ENCODE measurements around the gene SERPINB6. TPM values are rescaled to one million over a fixed set of nuclear protein-coding genes. Genes with fewer than 3 reads are reported as not detected.
"Not testable (repeated sequence)": the region's sequence is repeated elsewhere in the genome, so short reads cannot be mapped to it uniquely, and the experiment has no call there.

Gene SERPINB6
- total RNA-seq, 2 experiments from 2014 or later, result 13.2 TPM; not detected in 1

GRCh38 chr6:2973676-2974075, 2.3 kb upstream of the SERPINB6 start:
- no peaks in the 10 kb centered on the region; the same call in 1 of the 2 replicates for H3K9me3 ChIP-seq (ENCODE audit: low read length)
- POLR2A ChIA-PET, result interaction anchor here (1.6 kb wide), 1 partner anchor 13 kb away, joined by 6 read pairs; no protein-coding TSS in a partner anchor
- intact Hi-C loops (cut with micrococcal nuclease; ENCODE audit: unreplicated experiment), result no loop called here
- no peak overlapping the region for H2AFZ ChIP-seq (ENCODE audit: low read length)
- H4K20me1 ChIP-seq (ENCODE audit: insufficient read depth, low read length), result no peaks in the 10 kb centered on the region
- no peaks in the 10 kb centered on the region for H3K36me3 ChIP-seq (ENCODE audit: insufficient read depth, low read length)
- DNase-seq (ENCODE audit: low spot score), result no peak
- CTCF ChIA-PET (ENCODE audit: unreplicated experiment), result no interaction called here
- H3K4me3 ChIP-seq (ENCODE audit: low read depth, low read length, poor library complexity, severe bottlenecking), result no peak overlapping the region
- no peak overlapping the region for H3K4me2 ChIP-seq (ENCODE audit: low read length)
- H3K27ac ChIP-seq (ENCODE audit: low read depth, low read length, poor library complexity, severe bottlenecking), result no peak overlapping the region
- no peaks in the 10 kb centered on the region for H3K79me2 ChIP-seq (ENCODE audit: insufficient read depth, low read depth, low read length)
- BruUV-seq (replicated peaks), result no TSS peak
- TF ChIP-seq EZH2phosphoT487 (IDR thresholded peaks at IDR 0.05; ENCODE audit: borderline replicate concordance, low read depth, low read length) (no peak), CTCF (conservative IDR thresholded peaks at IDR 0.05; ENCODE audit: low read length) (no peak)
- peaks cover 6% of the 10 kb centered on the region for H3K4me1 ChIP-seq (ENCODE audit: insufficient read depth, low read length, poor library complexity, severe bottlenecking)
- no peaks in the 10 kb centered on the region for H3K9me2 ChIP-seq (ENCODE audit: insufficient read depth, low read length)

- H3K4me2 ChIP-seq (ENCODE audit: low read length); H3K9me3 ChIP-seq (ENCODE audit: low read length); H3K4me1 ChIP-seq (ENCODE audit: insufficient read depth, low read length, poor library complexity, severe bottlenecking); H3K27ac ChIP-seq (ENCODE audit: low read depth, low read length, poor library complexity, severe bottlenecking); H3K36me3 ChIP-seq (ENCODE audit: insufficient read depth, low read length); H3K79me2 ChIP-seq (ENCODE audit: insufficient read depth, low read depth, low read length); POLR2A ChIA-PET; intact Hi-C loops (cut with micrococcal nuclease; ENCODE audit: unreplicated experiment); H3K9me2 ChIP-seq (ENCODE audit: insufficient read depth, low read length); DNase-seq (ENCODE audit: low spot score); H3K4me3 ChIP-seq (ENCODE audit: low read depth, low read length, poor library complexity, severe bottlenecking); BruUV-seq (replicated peaks); CTCF ChIA-PET (ENCODE audit: unreplicated experiment); H2AFZ ChIP-seq (ENCODE audit: low read length); H4K20me1 ChIP-seq (ENCODE audit: insufficient read depth, low read length): not testable (repeated sequence)
Measured at GRCh38 chr6:2973180-2973579, 1.8 kb upstream of the SERPINB6 start.

GRCh38 chr6:2972685-2973084, 1.3 kb upstream of the SERPINB6 start:
- H3K79me2 ChIP-seq (ENCODE audit: insufficient read depth, low read depth, low read length); POLR2A ChIA-PET; DNase-seq (ENCODE audit: low spot score); intact Hi-C loops (cut with micrococcal nuclease; ENCODE audit: unreplicated experiment); H3K36me3 ChIP-seq (ENCODE audit: insufficient read depth, low read length); H3K9me2 ChIP-seq (ENCODE audit: insufficient read depth, low read length); H3K27ac ChIP-seq (ENCODE audit: low read depth, low read length, poor library complexity, severe bottlenecking); H3K4me2 ChIP-seq (ENCODE audit: low read length); H4K20me1 ChIP-seq (ENCODE audit: insufficient read depth, low read length); H3K4me1 ChIP-seq (ENCODE audit: insufficient read depth, low read length, poor library complexity, severe bottlenecking); H3K4me3 ChIP-seq (ENCODE audit: low read depth, low read length, poor library complexity, severe bottlenecking); BruUV-seq (replicated peaks); CTCF ChIA-PET (ENCODE audit: unreplicated experiment); H3K9me3 ChIP-seq (ENCODE audit: low read length); H2AFZ ChIP-seq (ENCODE audit: low read length): not testable (repeated sequence)

- H3K79me2 ChIP-seq (ENCODE audit: insufficient read depth, low read depth, low read length); H3K27ac ChIP-seq (ENCODE audit: low read depth, low read length, poor library complexity, severe bottlenecking); CTCF ChIA-PET (ENCODE audit: unreplicated experiment); BruUV-seq (replicated peaks); H4K20me1 ChIP-seq (ENCODE audit: insufficient read depth, low read length); H3K9me3 ChIP-seq (ENCODE audit: low read length); H3K36me3 ChIP-seq (ENCODE audit: insufficient read depth, low read length); POLR2A ChIA-PET; H3K4me3 ChIP-seq (ENCODE audit: low read depth, low read length, poor library complexity, severe bottlenecking); H3K9me2 ChIP-seq (ENCODE audit: insufficient read depth, low read length); H3K4me1 ChIP-seq (ENCODE audit: insufficient read depth, low read length, poor library complexity, severe bottlenecking); H3K4me2 ChIP-seq (ENCODE audit: low read length); intact Hi-C loops (cut with micrococcal nuclease; ENCODE audit: unreplicated experiment); H2AFZ ChIP-seq (ENCODE audit: low read length); DNase-seq (ENCODE audit: low spot score): not testable (repeated sequence)
- peak; percentile 11; the same call in 1 of the 2 replicates for TF ChIP-seq EZH2phosphoT487 (IDR thresholded peaks at IDR 0.05; ENCODE audit: borderline replicate concordance, low read depth, low read length)
Measured at GRCh38 chr6:2972219-2972487, 786 bp upstream of the SERPINB6 start.

All from OCI-LY7 (cell line).